Measurements from ENCODE around the gene NLGN3. TPM values are rescaled to one million over a fixed set of nuclear protein-coding genes. Genes with fewer than 3 reads are reported as not detected.

The NLGN3 gene
- total RNA-seq, 2 donors from 2014 or later, result 0.19 to 0.98 TPM

DNA sequence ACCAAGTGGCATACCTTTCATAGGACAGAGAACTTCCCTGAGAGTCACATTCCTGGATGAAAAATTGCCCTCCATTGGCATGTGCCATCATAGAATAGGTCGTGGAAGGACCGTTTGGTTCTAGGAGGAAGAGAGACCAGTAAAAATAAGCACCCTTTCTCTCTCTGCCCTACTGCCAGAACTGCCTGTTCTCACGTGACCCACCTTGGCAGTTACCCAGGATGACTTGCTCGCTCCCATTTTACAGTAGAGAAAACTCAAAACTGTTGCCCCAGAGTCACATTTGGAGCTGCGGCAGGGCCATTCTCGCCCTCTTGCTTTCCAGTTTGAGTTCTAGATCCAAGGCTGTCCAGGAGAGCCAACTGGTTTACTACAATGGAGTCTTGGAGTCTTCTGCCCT lies 1.1 kb upstream of the NLGN3 start:
- TF ChIP-seq, protein P1, sequence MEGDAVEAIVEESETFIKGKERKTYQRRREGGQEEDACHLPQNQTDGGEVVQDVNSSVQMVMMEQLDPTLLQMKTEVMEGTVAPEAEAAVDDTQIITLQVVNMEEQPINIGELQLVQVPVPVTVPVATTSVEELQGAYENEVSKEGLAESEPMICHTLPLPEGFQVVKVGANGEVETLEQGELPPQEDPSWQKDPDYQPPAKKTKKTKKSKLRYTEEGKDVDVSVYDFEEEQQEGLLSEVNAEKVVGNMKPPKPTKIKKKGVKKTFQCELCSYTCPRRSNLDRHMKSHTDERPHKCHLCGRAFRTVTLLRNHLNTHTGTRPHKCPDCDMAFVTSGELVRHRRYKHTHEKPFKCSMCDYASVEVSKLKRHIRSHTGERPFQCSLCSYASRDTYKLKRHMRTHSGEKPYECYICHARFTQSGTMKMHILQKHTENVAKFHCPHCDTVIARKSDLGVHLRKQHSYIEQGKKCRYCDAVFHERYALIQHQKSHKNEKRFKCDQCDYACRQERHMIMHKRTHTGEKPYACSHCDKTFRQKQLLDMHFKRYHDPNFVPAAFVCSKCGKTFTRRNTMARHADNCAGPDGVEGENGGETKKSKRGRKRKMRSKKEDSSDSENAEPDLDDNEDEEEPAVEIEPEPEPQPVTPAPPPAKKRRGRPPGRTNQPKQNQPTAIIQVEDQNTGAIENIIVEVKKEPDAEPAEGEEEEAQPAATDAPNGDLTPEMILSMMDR (IDR thresholded peaks at IDR 0.05), result no peak
- DNase-seq (ENCODE audit: low spot score), result peak; percentile 63

DNA sequence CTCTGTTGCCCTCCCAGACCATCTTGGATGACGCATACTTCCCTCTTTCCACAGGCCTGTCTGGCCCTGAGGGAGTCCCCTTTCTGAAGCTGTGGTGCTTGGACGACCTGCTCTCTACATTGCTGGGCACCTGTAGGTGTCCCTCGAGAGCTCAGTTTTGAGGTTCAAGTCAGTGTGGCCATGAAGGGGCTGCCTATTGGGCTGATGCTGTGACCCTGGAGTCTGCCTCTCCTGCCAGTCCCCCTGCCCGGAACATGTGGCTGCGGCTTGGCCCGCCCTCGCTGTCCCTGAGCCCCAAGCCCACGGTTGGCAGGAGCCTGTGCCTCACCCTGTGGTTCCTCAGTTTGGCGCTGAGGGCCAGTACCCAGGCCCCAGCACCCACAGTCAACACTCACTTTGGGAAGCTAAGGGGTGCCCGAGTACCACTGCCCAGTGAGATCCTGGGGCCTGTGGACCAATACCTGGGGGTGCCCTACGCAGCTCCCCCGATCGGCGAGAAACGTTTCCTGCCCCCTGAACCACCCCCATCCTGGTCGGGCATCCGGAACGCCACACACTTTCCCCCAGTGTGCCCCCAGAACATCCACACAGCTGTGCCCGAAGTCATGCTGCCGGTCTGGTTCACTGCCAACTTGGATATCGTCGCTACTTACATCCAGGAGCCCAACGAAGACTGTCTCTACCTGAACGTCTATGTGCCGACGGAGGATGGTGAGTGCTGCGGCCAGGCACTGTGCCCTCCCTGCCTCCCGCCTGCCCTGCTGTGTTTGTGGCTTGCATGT lies 3.0 kb downstream of the NLGN3 start:
- Histone ChIP-seq H3K4me3 (no peak overlapping the region), H3K36me3 (no peaks in the 10 kb centered on the region), H3K9me3 (no peaks in the 10 kb centered on the region), H3K4me1 (peaks cover 0 to 13% of the 10 kb centered on the region in 2 donors), H3K27me3 (no peaks in the 10 kb centered on the region), H3K27ac (no peak overlapping the region)
- TF ChIP-seq, protein P1 (IDR thresholded peaks at IDR 0.05), result no peak
- DNase-seq (ENCODE audit: low spot score), result no peak

More for the DNA sequence above, 1.1 kb upstream of the NLGN3 start:
- H3K4me1 ChIP-seq, result peaks cover 0 to 13% of the 10 kb centered on the region in 2 donors
- no peak overlapping the region for H3K27ac ChIP-seq
- no peak overlapping the region for H3K4me3 ChIP-seq
- H3K9me3 ChIP-seq, result no peaks in the 10 kb centered on the region
- no peaks in the 10 kb centered on the region for H3K27me3 ChIP-seq
- H3K36me3 ChIP-seq, result peaks cover 9% of the 10 kb centered on the region

DNA sequence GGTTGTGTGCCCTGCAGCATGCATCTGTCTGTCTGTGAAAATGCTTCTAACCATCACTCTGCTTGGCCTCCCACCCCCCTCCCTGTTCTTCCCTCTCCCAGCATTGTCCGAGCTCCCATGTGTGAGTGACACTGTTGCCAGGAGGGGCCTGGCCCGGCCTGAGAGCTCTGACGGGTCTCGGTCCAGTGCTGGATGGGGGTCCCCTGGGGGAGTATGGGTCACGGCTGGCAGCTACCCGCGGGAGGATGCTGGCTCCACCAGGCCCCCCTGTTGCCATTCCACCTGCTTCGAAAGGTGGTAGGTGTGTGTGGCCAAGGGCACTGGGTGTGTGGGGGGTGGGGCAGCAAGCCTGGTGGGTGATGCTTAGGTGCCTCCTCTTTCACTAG lies 3.6 kb downstream of the NLGN3 start:
- Histone ChIP-seq H3K36me3 (no peaks in the 10 kb centered on the region), H3K4me1 (peaks cover 0 to 13% of the 10 kb centered on the region in 2 donors), H3K9me3 (no peaks in the 10 kb centered on the region), H3K27ac (no peak overlapping the region), H3K4me3 (no peak overlapping the region), H3K27me3 (no peaks in the 10 kb centered on the region)
- no peak for DNase-seq (ENCODE audit: low spot score)
- TF ChIP-seq, protein P1 (IDR thresholded peaks at IDR 0.05), result no peak

DNA sequence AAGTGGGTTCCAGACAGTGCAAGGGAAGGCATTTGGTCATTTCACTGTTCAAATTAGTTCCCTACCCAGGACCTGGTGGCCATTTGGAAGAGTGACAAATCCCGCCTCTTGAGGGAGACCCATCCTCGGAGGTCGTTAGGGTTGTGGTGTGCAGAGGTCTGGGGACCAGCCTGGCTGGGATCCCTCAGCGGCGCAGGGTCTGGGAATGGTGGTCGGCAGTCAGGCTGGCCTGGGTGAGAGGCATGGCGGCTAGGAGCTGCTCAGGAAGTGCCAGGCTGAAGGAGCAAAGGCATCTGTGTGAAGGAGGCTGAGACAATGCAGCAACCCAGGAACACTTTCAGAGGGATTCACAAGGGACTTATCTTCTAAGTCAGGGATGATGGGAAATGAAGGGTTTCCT lies 6.7 kb downstream of the NLGN3 start:
- H3K9me3 ChIP-seq, result no peaks in the 10 kb centered on the region
- H3K27ac ChIP-seq, result no peak overlapping the region
- no peak for DNase-seq (ENCODE audit: low spot score)
- no peaks in the 10 kb centered on the region for H3K27me3 ChIP-seq
- TF ChIP-seq, protein P1 (IDR thresholded peaks at IDR 0.05), result no peak
- no peak overlapping the region for H3K4me3 ChIP-seq
- H3K36me3 ChIP-seq, result no peaks in the 10 kb centered on the region
- no peaks in the 10 kb centered on the region for H3K4me1 ChIP-seq

DNA sequence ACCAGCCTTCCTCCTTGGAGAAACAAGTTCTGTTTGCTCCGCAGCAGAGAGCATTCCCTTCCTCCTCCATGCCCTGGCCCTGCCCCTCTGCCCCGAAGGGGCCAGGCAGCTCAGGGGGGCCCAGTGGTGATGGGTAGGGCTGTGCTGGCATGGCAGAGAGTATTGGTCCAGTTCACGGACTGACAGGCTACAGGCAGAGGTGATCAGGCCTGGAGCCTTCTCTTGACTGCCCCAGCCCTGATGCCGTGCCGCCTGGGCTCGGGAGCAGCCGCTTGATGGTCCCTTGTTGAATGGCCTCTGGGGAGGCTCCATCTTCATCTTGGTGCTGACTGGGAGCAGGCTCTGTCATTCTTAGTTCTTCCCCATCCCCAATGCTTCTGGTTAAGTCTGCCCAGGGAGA lies 9.6 kb downstream of the NLGN3 start:
- no peaks in the 10 kb centered on the region for H3K27me3 ChIP-seq
- H3K4me3 ChIP-seq, result no peak overlapping the region
- no peaks in the 10 kb centered on the region for H3K36me3 ChIP-seq
- no peaks in the 10 kb centered on the region for H3K9me3 ChIP-seq
- no peaks in the 10 kb centered on the region for H3K4me1 ChIP-seq
- TF ChIP-seq, protein P1 (IDR thresholded peaks at IDR 0.05), result no peak
- DNase-seq (ENCODE audit: low spot score), result no peak
- no peak overlapping the region for H3K27ac ChIP-seq

DNA sequence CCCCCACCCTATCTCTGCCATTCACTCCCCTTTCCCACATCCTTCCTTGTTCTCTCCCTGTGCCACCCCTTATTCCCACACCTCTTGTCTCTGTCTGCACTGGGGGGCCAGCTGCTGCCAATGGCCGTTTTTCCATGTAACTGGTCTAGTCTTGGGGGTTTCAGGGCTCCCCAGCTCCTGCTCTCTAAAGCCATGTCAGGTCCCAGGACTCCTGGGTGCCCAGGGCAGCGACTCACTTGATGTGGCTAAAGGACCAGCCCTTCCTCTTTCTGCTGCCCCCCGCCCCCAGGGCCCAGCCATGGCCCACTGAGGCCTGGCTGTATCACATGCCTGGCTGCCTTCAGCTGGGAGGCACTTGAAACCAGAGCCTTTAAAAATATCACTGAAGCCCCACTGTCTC lies 10.0 kb downstream of the NLGN3 start:
- Histone ChIP-seq H3K27me3 (no peaks in the 10 kb centered on the region), H3K4me1 (no peaks in the 10 kb centered on the region), H3K9me3 (no peaks in the 10 kb centered on the region), H3K27ac (no peak overlapping the region), H3K36me3 (no peaks in the 10 kb centered on the region), H3K4me3 (no peak overlapping the region)
- TF ChIP-seq, protein P1 (IDR thresholded peaks at IDR 0.05), result no peak
- DNase-seq (ENCODE audit: low spot score), result no peak

Data from right atrium auricular region (tissue), 2 donors.